ENCODE data around the gene TP53BP2.

Gene TP53BP2

GRCh38 chr1:223765036-223765718 lies 80.6 kb downstream of the TP53BP2 start:
- Histone ChIP-seq H3K36me3 (ENCODE audit: insufficient read depth, low read length) (peaks cover 51% of the 10 kb centered on the region), H3K79me2 (ENCODE audit: control insufficient read depth, insufficient read depth, low read length, unreplicated experiment) (peaks cover 6% of the 10 kb centered on the region), H3K27me3 (ENCODE audit: insufficient read depth, low read length) (no peaks in the 10 kb centered on the region), H2AFZ (ENCODE audit: low read length, unreplicated experiment) (no peak overlapping the region), H3K27ac (ENCODE audit: low read depth, low read length) (no peak overlapping the region), H3K4me1 (ENCODE audit: control insufficient read depth, insufficient read depth, low read length, unreplicated experiment) (peaks cover 9% of the 10 kb centered on the region), H3K4me3 (ENCODE audit: low read depth, low read length) (no peak overlapping the region)

- no peaks in the 10 kb centered on the region for H3K27me3 ChIP-seq (ENCODE audit: insufficient read depth, low read length)
- no peak overlapping the region for H3K27ac ChIP-seq (ENCODE audit: low read depth, low read length)
- H3K4me3 ChIP-seq (ENCODE audit: low read depth, low read length): no peak overlapping the region
- H3K4me1 ChIP-seq (ENCODE audit: control insufficient read depth, insufficient read depth, low read length, unreplicated experiment): no peaks in the 10 kb centered on the region
- H2AFZ ChIP-seq (ENCODE audit: low read length, unreplicated experiment): no peak overlapping the region
- H3K79me2 ChIP-seq (ENCODE audit: control insufficient read depth, insufficient read depth, low read length, unreplicated experiment): peaks cover 6% of the 10 kb centered on the region
- H3K36me3 ChIP-seq (ENCODE audit: insufficient read depth, low read length): peaks cover 54% of the 10 kb centered on the region
Observed at GRCh38 chr1:223763881-223764280, 81.9 kb downstream of the TP53BP2 start.

GRCh38 chr1:223763251-223763650 lies 82.5 kb downstream of the TP53BP2 start:
- Histone ChIP-seq H3K27me3 (ENCODE audit: insufficient read depth, low read length) (no peaks in the 10 kb centered on the region), H3K4me1 (ENCODE audit: control insufficient read depth, insufficient read depth, low read length, unreplicated experiment) (no peaks in the 10 kb centered on the region), H3K4me3 (ENCODE audit: low read depth, low read length) (no peak overlapping the region), H3K79me2 (ENCODE audit: control insufficient read depth, insufficient read depth, low read length, unreplicated experiment) (peaks cover 6% of the 10 kb centered on the region), H3K36me3 (ENCODE audit: insufficient read depth, low read length) (peaks cover 56% of the 10 kb centered on the region), H2AFZ (ENCODE audit: low read length, unreplicated experiment) (no peak overlapping the region), H3K27ac (ENCODE audit: low read depth, low read length) (no peak overlapping the region)

GRCh38 chr1:223761411-223761810 lies 84.3 kb downstream of the TP53BP2 start:
- Histone ChIP-seq H3K4me1 (ENCODE audit: control insufficient read depth, insufficient read depth, low read length, unreplicated experiment) (no peaks in the 10 kb centered on the region), H3K27me3 (ENCODE audit: insufficient read depth, low read length) (no peaks in the 10 kb centered on the region), H3K36me3 (ENCODE audit: insufficient read depth, low read length) (peaks cover 63% of the 10 kb centered on the region), H3K4me3 (ENCODE audit: low read depth, low read length) (no peak overlapping the region), H3K27ac (ENCODE audit: low read depth, low read length) (no peak overlapping the region), H3K79me2 (ENCODE audit: control insufficient read depth, insufficient read depth, low read length, unreplicated experiment) (peaks cover 2% of the 10 kb centered on the region), H2AFZ (ENCODE audit: low read length, unreplicated experiment) (no peak overlapping the region)

- H3K27me3 ChIP-seq (ENCODE audit: insufficient read depth, low read length): no peaks in the 10 kb centered on the region
- H3K79me2 ChIP-seq (ENCODE audit: control insufficient read depth, insufficient read depth, low read length, unreplicated experiment): no peaks in the 10 kb centered on the region
- H2AFZ ChIP-seq (ENCODE audit: low read length, unreplicated experiment): no peak overlapping the region
- peaks cover 57% of the 10 kb centered on the region for H3K36me3 ChIP-seq (ENCODE audit: insufficient read depth, low read length)
- H3K27ac ChIP-seq (ENCODE audit: low read depth, low read length): no peak overlapping the region
- no peaks in the 10 kb centered on the region for H3K4me1 ChIP-seq (ENCODE audit: control insufficient read depth, insufficient read depth, low read length, unreplicated experiment)
- no peak overlapping the region for H3K4me3 ChIP-seq (ENCODE audit: low read depth, low read length)
Observed at GRCh38 chr1:223760833-223761232, 84.9 kb downstream of the TP53BP2 start.

- Histone ChIP-seq H3K4me1 (ENCODE audit: control insufficient read depth, insufficient read depth, low read length, unreplicated experiment) (no peaks in the 10 kb centered on the region), H3K27ac (ENCODE audit: low read depth, low read length) (no peak overlapping the region), H3K4me3 (ENCODE audit: low read depth, low read length) (no peak overlapping the region), H2AFZ (ENCODE audit: low read length, unreplicated experiment) (no peak overlapping the region), H3K36me3 (ENCODE audit: insufficient read depth, low read length) (peaks cover 47% of the 10 kb centered on the region), H3K27me3 (ENCODE audit: insufficient read depth, low read length) (no peaks in the 10 kb centered on the region), H3K79me2 (ENCODE audit: control insufficient read depth, insufficient read depth, low read length, unreplicated experiment) (no peaks in the 10 kb centered on the region)
Observed at GRCh38 chr1:223759273-223759672, 86.5 kb downstream of the TP53BP2 start.

GRCh38 chr1:223758734-223759133 lies 87.0 kb downstream of the TP53BP2 start:
- H2AFZ ChIP-seq (ENCODE audit: low read length, unreplicated experiment): no peak overlapping the region
- no peaks in the 10 kb centered on the region for H3K4me1 ChIP-seq (ENCODE audit: control insufficient read depth, insufficient read depth, low read length, unreplicated experiment)
- no peaks in the 10 kb centered on the region for H3K79me2 ChIP-seq (ENCODE audit: control insufficient read depth, insufficient read depth, low read length, unreplicated experiment)
- H3K36me3 ChIP-seq (ENCODE audit: insufficient read depth, low read length): peaks cover 48% of the 10 kb centered on the region
- H3K4me3 ChIP-seq (ENCODE audit: low read depth, low read length): no peak overlapping the region
- H3K27ac ChIP-seq (ENCODE audit: low read depth, low read length): no peak overlapping the region
- H3K27me3 ChIP-seq (ENCODE audit: insufficient read depth, low read length): no peaks in the 10 kb centered on the region

GRCh38 chr1:223756806-223757700 lies 88.7 kb downstream of the TP53BP2 start:
- Histone ChIP-seq H3K36me3 (ENCODE audit: insufficient read depth, low read length) (peaks cover 43% of the 10 kb centered on the region), H3K4me3 (ENCODE audit: low read depth, low read length) (no peak overlapping the region), H3K4me1 (ENCODE audit: control insufficient read depth, insufficient read depth, low read length, unreplicated experiment) (no peaks in the 10 kb centered on the region), H3K27me3 (ENCODE audit: insufficient read depth, low read length) (no peaks in the 10 kb centered on the region), H2AFZ (ENCODE audit: low read length, unreplicated experiment) (no peak overlapping the region), H3K27ac (ENCODE audit: low read depth, low read length) (no peak overlapping the region), H3K79me2 (ENCODE audit: control insufficient read depth, insufficient read depth, low read length, unreplicated experiment) (no peaks in the 10 kb centered on the region)

- Histone ChIP-seq H3K36me3 (ENCODE audit: insufficient read depth, low read length) (peaks cover 36% of the 10 kb centered on the region), H2AFZ (ENCODE audit: low read length, unreplicated experiment) (no peak overlapping the region), H3K79me2 (ENCODE audit: control insufficient read depth, insufficient read depth, low read length, unreplicated experiment) (no peaks in the 10 kb centered on the region), H3K4me3 (ENCODE audit: low read depth, low read length) (no peak overlapping the region), H3K27ac (ENCODE audit: low read depth, low read length) (no peak overlapping the region), H3K4me1 (ENCODE audit: control insufficient read depth, insufficient read depth, low read length, unreplicated experiment) (no peaks in the 10 kb centered on the region), H3K27me3 (ENCODE audit: insufficient read depth, low read length) (no peaks in the 10 kb centered on the region)
Observed at GRCh38 chr1:223755992-223756775, 89.6 kb downstream of the TP53BP2 start.

- Histone ChIP-seq H3K4me1 (ENCODE audit: control insufficient read depth, insufficient read depth, low read length, unreplicated experiment) (no peaks in the 10 kb centered on the region), H3K27me3 (ENCODE audit: insufficient read depth, low read length) (no peaks in the 10 kb centered on the region), H3K79me2 (ENCODE audit: control insufficient read depth, insufficient read depth, low read length, unreplicated experiment) (no peaks in the 10 kb centered on the region), H3K4me3 (ENCODE audit: low read depth, low read length) (no peak overlapping the region), H3K27ac (ENCODE audit: low read depth, low read length) (no peak overlapping the region), H2AFZ (ENCODE audit: low read length, unreplicated experiment) (no peak overlapping the region), H3K36me3 (ENCODE audit: insufficient read depth, low read length) (peaks cover 40% of the 10 kb centered on the region)
Observed at GRCh38 chr1:223755432-223755792, 90.3 kb downstream of the TP53BP2 start.

Data from ACC112 (cell line).